A549 (cell line): ENCODE data around the gene PPP3CA. TPM values are rescaled to one million over a fixed set of nuclear protein-coding genes. Genes with fewer than 3 reads are reported as not detected.

Experiments used
- ATAC-seq, 2 experiments: fragments of 200-7000 bp in 1 of 2; fragments of >200 bp in 1 of 2; cut with Nextera tagmentation in 1 of 2; cut with Tn5 transposase in 1 of 2; 3 replicates each; pipeline versions ENCODE4 v1.8.0 to v1.9.1; 2018 to 2020; ENCODE audit warnings: mild to moderate bottlenecking in 1 of 2, moderate library complexity in 1 of 2
- CTCF ChIA-PET: fragments of 300-600 bp; sonication (Branson Sonifier 250); formaldehyde crosslinking; extraction: SDS; loops from one replicate; lab custom pipeline; 2021; ENCODE audit warnings: antibody characterized with exemption, inconsistent platforms; lab: Yijun Ruan, JAX
- POLR2A ChIA-PET: fragments of 350-600 bp; formaldehyde crosslinking; extraction: SDS; loops from one replicate; lab custom pipeline; 2021; ENCODE audit warnings: antibody characterized with exemption, inconsistent platforms; lab: Yijun Ruan, JAX
- DNase-seq, 2 experiments: peaks; one replicate each; pipeline versions ENCODE4 v3.0.0 to v3.0.0-alpha.2; 2011 to 2016; ENCODE audit warnings: low read depth in 1 of 2, low spot score in 1 of 2
- FAIRE-seq: peaks from 2 replicates; lab custom pipeline; 2011; peaks lifted over from hg19 to GRCh38; lab: Jason Lieb, UNC
- H3K27ac ChIP-seq, 2 experiments: fragments of >200 bp; sonication (Bioruptor Twin); formaldehyde crosslinking; 3 replicates each; pipeline ENCODE4 v1.5.1; 2016 to 2017
- H3K4me1 ChIP-seq: fragments of >200 bp; sonication (Bioruptor Twin); formaldehyde crosslinking; 3 replicates; pipeline ENCODE4 v1.6.1; 2016
- H3K4me2 ChIP-seq: fragments of >200 bp; sonication (Bioruptor Twin); formaldehyde crosslinking; 3 replicates; pipeline ENCODE4 v1.6.1; 2016
- H3K4me3 ChIP-seq: fragments of >200 bp; sonication (Bioruptor Twin); formaldehyde crosslinking; 3 replicates; pipeline ENCODE4 v1.5.1; 2016
- H3K9me3 ChIP-seq: fragments of >200 bp; sonication (Bioruptor Twin); formaldehyde crosslinking; 3 replicates; pipeline ENCODE4 v1.6.1; 2016
- BCL3 ChIP-seq: fragments of >200 bp; sonication (Bioruptor Twin); formaldehyde crosslinking; IDR thresholded peaks from 3 replicates; pipeline ENCODE4 v1.6.1; 2016
- BHLHE40 ChIP-seq: IDR thresholded peaks from 2 replicates; pipeline ENCODE4 v1.6.1; 2012; ENCODE audit warnings: low read depth, low read length, inconsistent platforms
- CBX2 ChIP-seq: fragments of 200-600 bp; sonication (generic); IDR thresholded peaks from 2 replicates; pipeline ENCODE4 v1.6.1; 2016; ENCODE audit warnings: low read depth, mild to moderate bottlenecking, borderline replicate concordance
- CBX8 ChIP-seq: fragments of 200-600 bp; sonication (generic); IDR thresholded peaks from 2 replicates; pipeline ENCODE4 v1.6.1; 2016
- CHD4 ChIP-seq: fragments of 200-600 bp; sonication (generic); IDR thresholded peaks from 2 replicates; pipeline ENCODE4 v1.6.1; 2016; ENCODE audit warnings: antibody characterized with exemption, mild to moderate bottlenecking, borderline replicate concordance
- CTCF ChIP-seq: fragments of >200 bp; sonication (Bioruptor Twin); formaldehyde crosslinking; IDR thresholded peaks from 3 replicates; pipeline ENCODE4 v1.5.1; 2016
- E2F6 ChIP-seq: IDR thresholded peaks from 2 replicates; pipeline ENCODE4 v1.6.1; 2012; ENCODE audit warnings: low read depth, borderline replicate concordance
- EHF ChIP-seq: fragments of 250-450 bp; sonication (Bioruptor Pico); IDR thresholded peaks from 2 replicates; pipeline ENCODE4 v1.5.0; 2020; ENCODE audit warnings: mild to moderate bottlenecking
- FOSL2 ChIP-seq, 2 experiments: fragments of 450-650 bp in 1 of 2; fragments of >200 bp in 1 of 2; sonication (Bioruptor Twin) in 1 of 2; formaldehyde crosslinking; IDR thresholded peaks; 2 replicates each; pipeline versions ENCODE4 v1.5.0 to v1.6.1; 2016 to 2020; ENCODE audit warnings: mild to moderate bottlenecking in 1 of 2, moderate library complexity in 1 of 2
- HES2 ChIP-seq: fragments of >200 bp; sonication (Bioruptor Twin); formaldehyde crosslinking; IDR thresholded peaks from 2 replicates; pipeline ENCODE4 v1.6.1; 2016
- HOXB5 ChIP-seq: fragments of 250-450 bp; sonication (Bioruptor Pico); IDR thresholded peaks from 2 replicates; pipeline ENCODE4 v1.5.0; 2020; ENCODE audit warnings: mild to moderate bottlenecking, moderate library complexity
- JUN ChIP-seq, 2 experiments: fragments of >200 bp; sonication (Bioruptor Twin); formaldehyde crosslinking; IDR thresholded peaks; 2 replicates in 1 of 2; 3 replicates in 1 of 2; pipeline ENCODE4 v1.6.1; 2016 to 2017
- JUNB ChIP-seq: fragments of >200 bp; sonication (Bioruptor Twin); formaldehyde crosslinking; IDR thresholded peaks from 2 replicates; pipeline ENCODE4 v1.6.1; 2016
- KDM5A ChIP-seq: fragments of 200-600 bp; sonication (generic); IDR thresholded peaks from 2 replicates; pipeline ENCODE4 v1.6.1; 2016; ENCODE audit warnings: antibody characterized with exemption, mild to moderate bottlenecking
- MAX ChIP-seq: IDR thresholded peaks from 2 replicates; pipeline ENCODE4 v1.6.1; 2012
- MYC ChIP-seq: IDR thresholded peaks from 2 replicates; pipeline ENCODE4 v1.6.1; 2012; ENCODE audit warnings: mild to moderate bottlenecking, inconsistent platforms, low read length, improper control_type of control experiment, borderline replicate concordance
- NFE2L2 ChIP-seq: fragments of 150-350 bp; conservative IDR thresholded peaks from 2 replicates; pipeline ENCODE4 v1.6.1; 2014; ENCODE audit warnings: low read length
- NPAS2 ChIP-seq: fragments of 250-450 bp; sonication (Bioruptor Pico); IDR thresholded peaks from 2 replicates; pipeline ENCODE4 v1.8.0; 2022; ENCODE audit warnings: mild to moderate bottlenecking, moderate library complexity, borderline replicate concordance
- POLR2AphosphoS2 ChIP-seq: conservative IDR thresholded peaks from 2 replicates; pipeline ENCODE4 v1.6.1; 2012; ENCODE audit warnings: low read length, improper control_type of control experiment, inconsistent platforms
- RFX5 ChIP-seq: fragments of 450-650 bp; IDR thresholded peaks from 2 replicates; pipeline ENCODE4 v1.7.1; 2014; ENCODE audit warnings: antibody characterized with exemption, mild to moderate bottlenecking, moderate library complexity
- RNF2 ChIP-seq: fragments of 200-600 bp; sonication (generic); IDR thresholded peaks from 2 replicates; pipeline ENCODE4 v1.6.1; 2016; ENCODE audit warnings: low read depth, mild to moderate bottlenecking, antibody characterized with exemption, moderate library complexity, borderline replicate concordance
- SMC3 ChIP-seq: fragments of >200 bp; sonication (Bioruptor Twin); formaldehyde crosslinking; IDR thresholded peaks from 3 replicates; pipeline ENCODE4 v1.6.1; 2018; ENCODE audit warnings: inconsistent platforms
- USF2 ChIP-seq: fragments of 450-650 bp; IDR thresholded peaks from 2 replicates; pipeline ENCODE4 v1.6.1; 2014; ENCODE audit warnings: antibody characterized with exemption
- ZFP36 ChIP-seq: fragments of 450-650 bp; IDR thresholded peaks from 2 replicates; pipeline ENCODE4 v1.6.1; 2014; ENCODE audit warnings: borderline replicate concordance; ENCODE audit not compliant: partially characterized antibody
- WGBS: methylation state at CpG from one replicate; pipeline ENCODE4 v1.1.6; 2017; ENCODE audit errors: missing lambda C conversion rate; 5-methylcytosine and 5-hydroxymethylcytosine counted together
- polyA plus RNA-seq, 4 experiments: library from polyadenylated mRNA; depleted of rRNA in 3 of 4; stranded (reverse); fragments of >200 nt; fragmentation: RNase III in 1 of 4; extraction: RNeasy Plus Mini Kit Qiagen cat#74134 plus additional on column Dnase treatment in 1 of 4; gene quantifications; 2 replicates in 3 of 4; 3 replicates in 1 of 4; pipeline ENCODE4 v1.2.3, GENCODE V29; 2011 to 2017

The PPP3CA gene
- polyA plus RNA-seq, 2 of the 4 experiments (the other 2 are of a cell fraction) = 21.4 to 42.4 TPM

GRCh38 chr4:101081166-101081565 lies 266.2 kb downstream of the PPP3CA start:
- Histone ChIP-seq H3K27ac (no peak overlapping the region), H3K9me3 (no peaks in the 10 kb centered on the region), H3K4me2 (no peak overlapping the region), H3K4me3 (no peak overlapping the region), H3K4me1 (no peaks in the 10 kb centered on the region)
- TF ChIP-seq CHD4 (no peak), RNF2 (no peak), NFE2L2 (no peak), JUN (IDR thresholded peaks at IDR 0.05) (no peak), NPAS2 (no peak), CTCF (no peak), FOSL2 (IDR thresholded peaks at IDR 0.05) (no peak), FOSL2 (CRISPR knock-in tag; IDR thresholded peaks at IDR 0.05) (no peak), CBX2 (no peak), JUNB (no peak), USF2 (no peak), KDM5A (no peak), CBX8 (no peak), BHLHE40 (no peak), POLR2AphosphoS2 (no peak), RFX5 (no peak), HOXB5 (CRISPR knock-in tag) (no peak), BCL3 (no peak), E2F6 (no peak), HES2 (no peak)
- CTCF ChIA-PET = no interaction called here
- DNase-seq (no peak), ATAC-seq (no peak), FAIRE-seq (no peak)
- POLR2A ChIA-PET = no interaction called here

GRCh38 chr4:101078950-101079349 lies 268.4 kb downstream of the PPP3CA start:
- no peak for DNase-seq
- Histone ChIP-seq H3K27ac (no peak overlapping the region), H3K4me2 (no peak overlapping the region)
- POLR2A ChIA-PET = no interaction called here
- WGBS = 77% methylated on average over 2 of the region's 2 CpGs
- TF ChIP-seq SMC3 = no peak
- no peak for TF ChIP-seq EHF (CRISPR knock-in tag)
- TF ChIP-seq MYC = no peak
- TF ChIP-seq ZFP36 = no peak
- no peak for TF ChIP-seq MAX
- no peak for TF ChIP-seq JUNB
- TF ChIP-seq, all 56 proteins: peak for 0
- FAIRE-seq (no peak), ATAC-seq (no peak)
- H3K4me3 ChIP-seq = no peak overlapping the region
- H3K9me3 ChIP-seq = no peaks in the 10 kb centered on the region
- CTCF ChIA-PET = no interaction called here
- H3K4me1 ChIP-seq = no peaks in the 10 kb centered on the region
